Heart left ventricle (tissue), 13 donors: ENCODE data around the gene MGP.

Source experiments
- CTCF ChIP-seq, 12 donors: fragments of 200-600 bp; sonication (generic) in 4 of 12; IDR thresholded peaks; one replicate each; pipeline versions ENCODE4 v1.5.0 to v1.8.0; 2018 to 2022; ENCODE audit warnings: antibody characterized with exemption in 12 of 12, mild to moderate bottlenecking in 5 of 12
- POLR2A ChIP-seq, 2 donors: fragments of 450-650 bp; IDR thresholded peaks; one replicate each; pipeline ENCODE4 v1.6.1; 2017; ENCODE audit warnings: antibody characterized with exemption in 2 of 2, mild to moderate bottlenecking in 2 of 2, moderate library complexity in 2 of 2
- donor health status: ischemic (EF 13 %, LVEDD 7.1; RV severe dilation, severe dysfunction).
- donor health status: DM: no; HTN: yes; CAD: no.
- donor health status: DM: no; HTN: no; CAD: no.
- donor health status: ischemic (EF 25% LVEDD 6.9; RV normal size, moderate dysfunction).
- donor health status: ischemic (EF 25% LVEDD 5.7; RV mildly dilated, moderate dysfunction).
- donor health status: ischemic (EF 35%, LVEDD 5.7; RV mildly dilated, moderate dysfunction).
- donor health status: nonischemic (EF 11% LVEDD 7.7; RV severe dilation, severe dysfunction).
- donor health status: DM: yes; HTN: yes; CAD: no.
- donor health status: PGD.
- donor health status: ischemic (EF 29% LVEDD 5.4; RV normal size, mild dysfunction).
- donor health status: nonischemic (EF 23%, LVEDD 6.1; RV moderate dilation, normal function).

- no peak for TF ChIP-seq CTCF (IDR thresholded peaks at IDR 0.05)
- TF ChIP-seq POLR2A (IDR thresholded peaks at IDR 0.05), result peak in 1 of 2 donors; percentile 21
These were observed 1.2 kb downstream of the MGP start for GRCh38 chr12:14884458-14884878.
